NCI-H524 (cell line): ENCODE measurements around the gene KNCN.
A peak's percentile ranks its signal among the peaks of the same experiment; 100 is the strongest.

ENCODE experiments used
- DNase-seq, 2 experiments: peaks; one replicate each; lab custom pipeline; 2025; lab: John Stamatoyannopoulos, UW

Gene KNCN

DNA sequence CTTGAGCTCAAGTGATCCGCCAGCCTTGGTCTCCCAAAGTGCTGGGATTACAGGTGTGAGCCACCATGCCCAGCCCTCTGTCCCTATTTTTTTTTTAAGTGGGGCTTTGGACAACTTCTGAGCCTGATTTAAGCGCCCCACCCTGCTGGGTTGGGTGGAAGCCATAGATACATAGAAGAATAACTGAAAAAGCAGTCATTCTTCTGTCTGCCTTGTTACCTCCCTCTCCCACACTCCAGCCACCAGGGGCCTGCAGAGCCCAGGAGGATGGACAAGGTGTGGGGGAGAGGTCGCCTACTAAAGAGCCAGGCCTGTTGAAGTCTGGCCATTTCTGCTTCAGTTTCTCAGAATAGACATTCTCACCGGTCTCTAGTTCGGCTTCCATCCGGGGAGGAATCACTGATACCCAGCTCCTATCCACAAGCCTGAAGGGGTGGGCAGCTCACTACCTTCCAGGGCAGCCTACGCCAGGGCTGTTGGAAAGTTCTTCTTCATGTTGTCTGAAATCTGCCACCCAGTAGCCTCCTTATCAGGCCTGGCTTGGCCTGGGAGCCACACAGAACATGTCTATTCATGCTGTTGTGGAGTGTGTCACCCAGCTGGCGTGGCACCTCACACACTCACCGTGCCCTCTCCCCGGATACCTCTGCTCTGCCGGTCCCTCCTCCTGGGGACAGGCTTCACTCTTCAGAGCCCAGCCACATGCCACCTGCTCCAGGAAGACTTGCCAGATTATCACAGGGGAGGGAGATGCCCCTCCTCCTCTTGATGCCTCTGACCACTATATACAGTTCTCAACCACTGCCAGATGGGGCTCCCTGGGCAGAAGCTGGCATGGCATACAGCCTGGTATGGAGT, 27.7 kb downstream of the KNCN start:
- peak; percentile 76 to 81 for DNase-seq

DNA sequence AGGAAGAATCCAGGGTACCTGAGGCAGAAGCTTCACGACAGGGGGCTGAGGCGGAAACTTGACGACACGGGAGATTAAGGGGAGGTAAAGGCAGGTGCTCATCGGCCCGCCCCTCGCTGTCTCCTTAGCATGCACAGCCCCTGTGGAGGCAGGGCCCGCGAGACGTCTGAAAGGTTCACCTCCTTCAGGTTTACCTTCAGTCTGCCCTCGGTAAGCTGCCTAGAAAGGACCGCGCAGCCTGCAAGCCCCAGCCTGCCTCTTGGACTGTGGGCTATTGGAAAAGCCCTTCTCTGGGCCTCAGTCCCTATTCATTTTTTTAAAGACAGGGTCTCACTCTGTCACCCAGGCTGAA, 28.5 kb downstream of the KNCN start:
- DNase-seq: no peak

DNA sequence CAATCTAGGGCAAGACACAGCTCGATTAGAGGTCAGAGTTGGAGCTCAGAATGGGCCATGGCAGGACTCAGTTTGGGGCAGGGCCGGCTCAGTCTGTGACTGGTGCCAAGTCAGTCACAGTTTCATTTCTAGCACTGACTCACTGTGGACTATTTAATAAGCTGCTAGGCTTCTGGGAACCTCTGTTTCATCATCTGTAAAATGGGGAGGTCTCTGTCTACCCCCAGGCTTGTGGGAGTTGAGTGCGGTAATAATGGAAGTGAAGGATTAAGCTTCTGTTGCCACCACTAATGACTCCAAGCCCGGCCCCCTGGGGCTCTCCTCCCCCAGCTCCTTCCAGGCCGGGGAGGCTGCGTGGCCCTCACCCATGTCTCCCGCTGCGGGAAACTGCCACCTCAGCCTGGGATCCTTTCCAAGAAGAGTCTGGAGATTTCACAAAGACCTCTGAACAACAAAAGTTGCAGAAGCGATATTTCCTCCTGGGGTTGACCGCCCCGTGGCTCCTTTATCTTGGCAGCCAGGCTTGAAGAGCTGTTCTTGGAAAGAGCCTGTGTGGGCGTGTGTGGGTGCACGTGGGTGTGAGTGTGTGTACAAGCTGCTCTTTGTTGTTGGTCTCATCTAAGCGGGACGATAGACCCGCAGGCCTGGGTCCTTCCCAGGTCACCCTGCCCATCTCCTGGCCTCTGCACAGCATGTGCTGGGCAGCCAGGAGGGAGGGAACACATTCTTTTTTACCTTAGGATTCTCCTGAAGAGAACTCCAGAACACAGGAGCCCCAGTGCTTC, 29.1 kb downstream of the KNCN start:
- DNase-seq: no peak

DNA sequence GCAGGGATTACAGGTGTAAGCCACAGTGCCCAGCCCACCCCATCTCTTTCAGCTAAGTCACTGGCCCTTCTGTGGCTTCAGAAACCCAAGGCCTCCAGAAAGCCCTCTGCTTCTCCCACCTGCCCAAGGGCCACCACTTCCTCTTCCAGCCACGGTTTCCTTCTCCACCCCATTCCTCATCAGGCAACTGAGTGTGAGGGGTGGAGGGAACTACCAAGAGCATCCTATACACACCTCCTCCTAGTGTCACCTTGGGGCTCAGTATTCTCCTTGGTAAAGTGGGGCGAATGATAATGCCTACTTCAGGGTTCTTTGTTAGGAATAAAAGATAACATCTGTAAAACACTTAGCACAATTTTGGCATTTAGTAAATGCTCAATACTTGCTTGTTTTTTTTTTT, 30.0 kb downstream of the KNCN start:
- DNase-seq: no peak

DNA sequence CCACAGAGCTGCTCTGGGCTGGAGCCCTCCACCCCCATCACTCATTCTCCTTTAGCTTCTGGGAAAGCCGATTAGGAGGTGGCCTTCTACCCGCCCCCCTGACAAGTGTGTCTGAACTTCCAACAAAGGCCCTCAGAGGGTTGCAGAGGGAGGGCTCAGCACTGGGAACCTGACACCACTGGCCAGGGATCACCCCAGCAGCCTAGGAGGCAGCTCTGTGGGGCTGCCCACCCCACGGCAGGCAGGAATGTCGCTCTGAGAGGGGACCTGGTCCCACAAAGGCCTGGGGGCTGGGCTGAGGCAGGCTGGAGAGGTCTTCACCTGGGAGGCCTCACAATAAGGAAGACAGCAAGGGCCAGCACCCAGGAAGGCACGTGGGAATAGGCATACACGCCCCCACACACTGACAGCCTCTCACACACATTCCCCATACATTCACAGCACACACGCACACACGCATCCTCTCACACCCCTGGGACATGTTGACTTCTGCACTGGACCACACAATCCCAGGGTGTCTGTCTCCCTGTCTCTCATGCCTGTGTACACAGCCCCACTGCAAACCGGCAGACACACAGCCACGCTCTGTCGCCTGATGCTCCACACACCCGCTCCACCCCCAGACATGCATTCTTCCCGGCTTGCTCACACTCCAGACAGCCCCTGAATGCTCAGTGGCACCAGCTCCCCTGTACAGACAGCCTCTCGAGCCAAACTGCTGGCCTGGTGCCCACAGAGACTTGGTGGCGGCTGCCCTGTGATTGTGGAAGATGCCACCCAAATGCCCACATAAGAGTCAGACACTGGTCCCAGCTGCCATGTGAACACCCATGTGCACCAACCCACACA, 31.2 kb downstream of the KNCN start:
- peak in 1 of 2 experiments; percentile 12 for DNase-seq

DNA sequence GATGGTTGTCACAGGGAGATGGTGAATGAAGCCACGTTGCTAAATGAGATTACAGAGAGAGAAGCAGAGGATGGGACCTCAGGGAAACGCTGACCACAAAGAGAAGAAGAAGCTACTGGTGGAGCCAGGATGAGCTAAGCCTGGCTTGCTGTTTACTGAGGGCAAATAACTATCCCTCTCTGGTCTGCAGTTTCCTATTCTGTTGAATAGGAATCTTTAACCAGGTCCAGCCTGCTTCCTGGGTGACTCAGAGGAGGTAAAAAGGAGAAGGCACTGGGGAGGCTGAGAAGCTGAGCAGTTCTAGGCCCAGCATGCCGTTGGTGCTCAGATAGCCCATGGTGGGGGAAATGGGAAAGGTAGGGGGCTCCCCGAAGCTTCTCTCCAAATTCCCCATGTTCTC, 32.2 kb downstream of the KNCN start:
- no peak for DNase-seq

DNA sequence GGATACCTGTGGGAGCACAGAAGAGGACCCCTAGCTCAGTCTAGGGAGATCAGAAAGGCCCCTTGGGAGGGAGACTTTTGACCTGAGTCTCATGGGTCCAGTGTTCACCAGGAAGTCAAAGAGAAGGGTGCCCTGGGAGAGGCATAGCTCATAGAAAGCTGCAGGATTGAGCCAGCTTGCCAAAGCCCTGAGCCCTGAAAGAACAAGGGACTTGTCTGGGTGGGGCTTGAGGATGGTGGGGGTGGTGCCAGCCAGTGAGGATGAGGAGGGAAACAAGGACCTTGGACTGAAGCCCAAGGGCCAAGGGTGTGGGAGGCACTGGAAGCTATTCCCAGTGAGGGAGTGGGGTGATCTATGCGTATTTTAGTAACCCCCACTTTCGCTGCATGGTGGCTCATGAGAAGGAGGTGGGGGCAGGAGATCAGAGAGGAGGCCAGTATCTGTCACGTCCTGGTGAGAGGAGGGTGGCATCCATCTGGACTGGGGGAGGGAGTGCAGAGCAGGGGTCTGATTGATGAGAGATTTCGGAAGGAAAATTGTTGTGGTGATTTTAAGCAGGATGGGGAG, 33.4 kb downstream of the KNCN start:
- DNase-seq: no peak

DNA sequence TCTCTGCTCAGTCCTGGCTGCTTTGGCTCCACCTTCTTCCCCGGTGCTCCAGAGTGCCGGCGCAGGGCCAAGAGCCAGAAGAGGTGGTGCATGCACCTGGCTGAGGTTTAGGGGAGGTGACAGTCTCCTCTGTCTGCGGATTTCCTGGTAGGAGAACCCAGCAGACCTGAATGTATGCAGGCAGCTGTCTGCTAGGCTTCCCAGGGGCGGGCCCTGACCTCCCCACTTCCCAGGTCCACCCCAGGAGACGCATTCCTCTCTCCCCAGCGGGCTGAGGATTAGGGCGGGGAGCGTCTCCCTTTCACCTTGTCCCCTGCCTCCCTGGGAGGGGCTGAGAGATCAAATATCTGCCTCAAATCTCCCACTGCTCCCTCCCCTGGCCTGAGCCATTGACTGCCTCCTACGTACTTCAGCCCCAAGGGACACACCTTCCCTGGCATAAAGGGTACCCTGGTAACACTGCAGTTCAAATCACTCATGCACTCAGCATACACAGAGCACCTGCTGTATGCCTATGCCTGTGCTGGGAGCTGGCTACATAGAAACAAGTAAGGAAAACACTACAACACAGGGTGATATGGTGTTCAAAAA, 34.3 kb downstream of the KNCN start:
- DNase-seq: peak in 1 of 2 experiments; percentile 21

DNA sequence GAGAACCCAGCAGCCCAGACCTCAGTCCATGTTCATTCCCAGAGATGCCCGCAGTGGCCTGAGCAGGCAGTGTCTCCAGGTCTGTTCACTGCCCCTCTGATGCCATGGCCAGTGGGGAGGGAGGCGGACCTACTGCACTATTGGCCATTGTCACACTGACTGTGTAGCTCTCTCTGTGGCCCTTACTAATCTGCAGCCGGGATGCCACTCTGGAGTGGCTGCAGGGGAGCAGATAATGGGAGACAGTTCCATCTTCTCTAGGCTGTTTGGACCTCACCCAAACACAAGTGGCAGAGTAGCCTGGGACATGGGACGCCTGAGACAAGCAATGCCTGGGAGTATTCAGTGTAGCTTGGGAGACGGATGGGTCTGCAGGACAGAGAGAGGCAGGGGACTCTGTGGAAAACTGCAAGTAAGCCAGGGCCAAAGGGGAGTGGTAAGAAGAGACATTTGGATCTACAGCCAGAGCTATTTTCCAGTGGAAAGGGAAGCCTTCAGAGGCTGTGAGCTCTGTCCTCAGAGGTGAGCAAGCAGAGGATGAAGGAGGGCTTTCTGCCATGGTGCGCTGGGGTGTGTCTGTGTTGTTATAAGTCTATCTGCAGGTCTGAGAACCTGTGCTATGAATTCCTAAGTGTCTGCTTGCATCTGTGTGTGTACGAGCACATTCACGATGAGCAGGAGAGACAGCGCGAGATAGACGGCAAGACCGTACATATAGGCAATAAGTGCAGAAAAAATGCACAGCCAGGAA, 35.1 kb downstream of the KNCN start:
- no peak for DNase-seq

DNA sequence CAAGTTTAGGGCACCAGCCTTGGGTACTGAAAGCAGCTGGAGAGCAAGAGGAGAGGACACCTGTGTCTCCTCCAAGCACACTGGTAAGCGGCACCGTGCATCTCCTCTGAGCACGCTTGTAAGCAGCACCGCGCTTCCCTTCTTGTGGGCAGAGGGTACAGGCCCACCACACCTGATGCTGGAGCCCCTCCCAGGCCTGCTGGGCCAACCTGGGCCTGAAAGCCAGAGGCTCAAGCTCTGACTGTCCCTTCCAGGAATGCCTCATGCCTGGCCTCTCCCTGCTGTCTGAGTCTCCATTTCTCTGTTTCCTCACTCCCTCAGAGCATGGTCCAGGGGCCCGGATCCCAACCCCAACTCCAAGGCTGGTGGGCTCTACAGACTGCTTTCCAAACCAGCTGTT, 35.9 kb downstream of the KNCN start:
- no peak for DNase-seq

DNA sequence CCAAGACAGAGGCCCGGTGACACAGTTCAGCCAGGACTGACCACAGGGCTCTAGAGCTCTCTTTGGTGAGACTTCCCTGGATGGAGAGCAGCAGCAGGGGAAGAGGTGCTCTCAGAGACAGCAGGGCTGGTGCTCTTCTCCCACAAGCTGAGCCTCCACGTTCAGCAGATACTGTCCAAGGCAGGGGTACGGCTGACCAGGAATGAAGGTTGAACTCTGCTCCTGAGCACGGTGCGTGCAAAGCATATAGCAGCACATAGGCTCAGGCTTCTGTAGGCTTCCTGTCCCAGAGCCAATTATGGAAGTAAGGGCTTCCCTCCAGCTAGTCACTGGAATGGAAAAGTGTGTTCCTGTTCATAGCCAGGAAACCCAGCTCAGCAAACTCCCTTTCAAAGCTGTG, 37.9 kb downstream of the KNCN start:
- DNase-seq: no peak

DNA sequence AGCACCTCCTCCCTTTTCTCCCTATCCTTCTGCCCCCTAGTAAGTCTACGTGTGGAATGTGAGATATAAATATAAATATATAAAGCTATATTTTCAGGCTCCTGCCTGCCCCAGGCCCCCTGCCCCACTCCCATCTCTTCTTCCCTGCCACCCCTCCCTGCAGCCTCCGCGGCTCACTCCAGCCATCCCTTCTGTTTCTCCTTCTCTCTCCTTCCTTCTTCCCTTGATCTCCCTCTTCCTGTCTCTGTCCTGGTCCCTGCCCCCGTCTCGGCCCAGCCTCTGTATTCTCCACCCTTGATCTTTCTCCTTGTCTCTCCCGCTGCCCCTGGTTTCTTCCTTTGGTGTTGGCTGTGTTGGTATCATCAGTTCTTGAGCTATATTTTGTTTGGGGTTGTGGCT, 38.7 kb downstream of the KNCN start:
- no peak for DNase-seq

DNA sequence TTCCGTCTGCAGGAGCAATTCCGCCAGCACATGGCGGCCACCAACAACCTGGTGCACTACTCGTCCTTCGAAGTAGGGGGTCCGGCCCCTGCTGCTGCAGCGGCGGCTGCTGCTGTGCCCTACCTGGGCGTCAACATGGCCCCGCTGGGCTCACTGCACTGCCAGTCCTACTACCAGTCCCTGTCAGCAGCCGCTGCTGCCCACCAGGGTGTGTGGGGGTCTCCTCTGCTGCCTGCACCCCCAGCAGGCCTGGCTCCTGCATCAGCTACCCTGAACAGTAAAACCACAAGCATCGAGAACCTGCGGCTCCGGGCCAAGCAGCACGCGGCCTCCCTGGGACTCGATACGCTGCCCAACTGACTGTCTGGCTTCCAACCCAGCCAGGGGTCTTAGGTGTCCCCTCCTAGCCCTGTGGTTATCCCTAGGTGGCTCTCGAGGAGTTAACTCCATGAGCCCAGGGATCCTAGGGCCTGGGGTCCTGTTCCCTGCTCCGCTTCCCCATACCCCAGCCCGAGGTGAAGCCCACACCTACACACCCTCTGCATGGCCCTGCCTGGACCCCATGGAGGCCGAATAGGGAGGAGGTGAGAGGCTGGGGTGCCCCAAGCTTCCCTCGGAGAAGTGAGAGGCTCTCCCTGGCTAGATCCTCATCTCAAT, 39.2 kb downstream of the KNCN start:
- no peak for DNase-seq

DNA sequence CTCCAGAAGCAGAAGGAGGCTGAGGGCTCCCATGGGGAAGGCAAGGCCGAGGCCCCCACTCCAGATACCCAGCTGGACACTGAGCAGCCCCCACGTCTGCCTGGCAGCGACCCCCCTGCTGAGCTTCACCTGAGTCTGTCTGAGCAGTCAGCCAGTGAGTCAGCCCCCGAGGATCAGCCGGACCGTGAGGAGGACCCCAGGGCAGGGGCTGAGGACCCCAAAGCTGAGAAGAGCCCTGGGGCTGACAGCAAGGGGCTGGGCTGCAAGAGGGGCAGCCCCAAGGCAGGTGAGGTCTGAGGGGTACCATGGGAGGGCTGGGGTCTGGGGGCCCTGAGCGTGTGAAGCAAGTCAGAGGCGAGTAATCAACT, 40.5 kb downstream of the KNCN start:
- DNase-seq: no peak

DNA sequence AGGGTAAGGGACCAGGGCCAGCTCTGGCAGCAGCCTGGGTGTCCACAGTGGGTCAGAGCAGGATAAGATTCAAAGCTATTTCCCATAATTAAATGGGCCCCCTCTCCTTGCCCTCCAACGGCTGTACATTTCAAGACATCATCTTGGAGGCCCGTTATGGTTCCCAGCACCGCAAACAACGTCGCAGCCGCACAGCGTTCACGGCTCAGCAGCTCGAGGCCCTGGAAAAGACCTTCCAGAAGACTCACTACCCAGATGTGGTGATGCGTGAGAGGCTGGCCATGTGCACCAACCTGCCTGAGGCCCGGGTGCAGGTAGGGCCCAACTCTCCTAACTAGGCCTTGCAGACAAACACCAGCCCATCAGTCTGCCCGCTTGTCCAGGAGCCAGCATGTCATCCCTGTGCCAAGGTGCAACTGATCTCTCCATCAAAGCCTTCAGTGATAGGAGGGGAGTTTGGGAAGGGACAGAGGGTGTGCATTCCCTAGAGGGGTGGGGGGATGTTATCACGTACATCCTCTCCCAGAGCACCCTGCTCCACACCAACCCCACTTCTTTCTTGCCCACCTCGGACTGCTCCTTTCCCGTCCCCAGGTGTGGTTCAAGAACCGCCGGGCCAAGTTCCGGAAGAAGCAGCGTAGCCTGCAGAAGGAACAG, 41.0 kb downstream of the KNCN start:
- no peak for DNase-seq

DNA sequence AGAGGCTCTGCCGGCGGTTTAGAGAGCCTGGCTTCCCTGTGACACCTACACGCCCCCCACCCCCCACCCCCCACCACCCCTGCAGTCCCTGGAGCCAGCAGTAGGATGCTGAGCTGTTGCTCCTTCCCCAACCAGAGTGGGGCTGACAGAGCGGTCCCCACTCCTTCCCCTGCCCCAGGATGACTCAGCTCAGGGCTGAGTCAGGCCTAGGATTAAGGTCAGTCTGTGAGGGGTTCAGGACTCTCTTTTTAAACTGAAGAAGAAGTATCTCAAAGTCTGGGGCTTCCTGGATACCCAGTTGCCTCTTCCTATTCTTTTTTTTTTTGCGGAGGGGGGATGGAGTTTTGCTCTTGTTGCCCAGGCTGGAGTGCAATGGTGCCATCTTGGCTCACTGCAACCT, 42.7 kb downstream of the KNCN start:
- DNase-seq: no peak

DNA sequence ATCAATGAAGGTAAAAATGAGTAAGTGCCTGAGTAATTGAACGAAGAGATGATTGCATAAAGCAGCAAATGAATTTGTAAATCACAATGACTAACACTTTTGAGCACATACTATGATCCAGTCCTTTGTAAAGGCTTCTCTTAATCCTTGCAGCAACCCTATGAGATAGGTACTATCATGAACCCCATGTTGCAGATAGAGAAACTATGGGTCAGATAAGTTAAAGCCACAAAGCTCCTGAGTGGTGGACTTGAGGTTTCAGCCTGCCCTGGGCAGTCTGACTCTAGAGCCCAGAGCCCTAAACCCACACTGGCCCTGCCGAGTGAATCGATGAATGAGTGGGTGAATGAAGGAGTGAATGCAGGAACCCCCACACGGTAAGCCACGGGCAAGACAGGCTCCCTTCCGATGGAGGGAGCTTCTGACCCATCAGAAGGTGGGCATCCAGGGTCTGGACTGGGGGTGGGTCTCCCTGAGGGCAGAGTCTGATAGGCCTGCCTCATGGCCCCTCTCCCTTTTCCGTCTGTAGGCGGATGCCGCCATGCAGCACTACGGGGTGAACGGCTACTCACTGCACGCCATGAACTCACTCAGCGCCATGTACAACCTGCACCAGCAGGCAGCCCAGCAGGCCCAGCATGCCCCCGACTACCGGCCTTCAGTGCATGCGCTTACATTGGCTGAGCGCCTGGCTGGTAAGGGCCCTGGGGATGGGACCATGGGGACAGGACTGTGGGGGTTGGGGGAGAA, 44.8 kb downstream of the KNCN start:
- no peak for DNase-seq

DNA sequence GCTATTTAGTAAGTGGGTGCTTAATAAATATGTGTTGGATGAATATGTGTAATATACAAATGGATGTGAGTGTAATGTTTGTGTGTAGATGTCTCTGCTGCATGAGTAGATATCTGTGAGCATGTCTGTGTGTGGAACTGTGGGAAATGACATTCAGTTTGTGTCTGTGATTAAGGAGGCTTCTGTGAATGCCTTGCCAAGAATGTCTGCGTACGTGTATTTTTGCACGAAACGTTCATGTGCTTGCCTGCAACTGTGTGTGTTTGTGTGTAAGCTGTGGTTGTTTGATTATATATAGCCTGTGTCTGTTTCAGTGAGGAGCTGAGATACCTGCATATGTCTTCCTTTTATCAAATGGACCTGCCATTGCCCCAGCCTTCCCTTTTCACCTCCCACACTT, 48.0 kb downstream of the KNCN start:
- DNase-seq: no peak

DNA sequence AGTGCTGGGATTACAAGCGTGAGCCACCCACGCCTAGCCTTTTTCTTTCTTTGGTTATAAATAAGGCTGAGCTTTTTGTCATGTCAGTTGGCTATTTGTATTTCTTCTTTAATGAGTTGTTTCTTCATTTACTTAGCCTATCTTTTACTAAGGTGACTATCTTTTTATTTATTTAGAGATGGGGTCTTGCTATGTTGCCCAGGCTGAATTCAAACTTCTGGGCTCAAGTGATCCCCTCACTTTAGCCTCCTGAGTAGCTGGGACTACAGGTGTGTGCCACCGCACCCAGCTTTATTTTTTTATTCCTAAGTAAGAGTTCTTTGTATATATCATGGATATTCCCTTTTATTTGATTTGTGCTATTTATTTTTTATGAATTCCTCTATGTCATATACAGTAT, 49.9 kb downstream of the KNCN start:
- DNase-seq: no peak
